B cell (primary cell): ENCODE data around the gene HSPA12A. TPM values are rescaled to one million over a fixed set of nuclear protein-coding genes. Genes with fewer than 3 reads are reported as not detected.

ENCODE experiments used
- ATAC-seq: fragments of 200-7000 bp; cut with Tn5 transposase; one replicate; pipeline ENCODE4 v1.10.0; 2021; ENCODE audit warnings: low read depth, mild to moderate bottlenecking, moderate number of reproducible peaks, moderate library complexity
- CTCF ChIA-PET: fragments of 350-600 bp; sonication (Branson Sonifier 250); formaldehyde crosslinking; loops from one replicate; lab custom pipeline; 2021; ENCODE audit warnings: antibody characterized with exemption, inconsistent platforms; lab: Charles Lee
- POLR2A ChIA-PET: fragments of 350-600 bp; sonication (Branson Sonifier 250); formaldehyde crosslinking; loops from one replicate; lab custom pipeline; 2021; ENCODE audit warnings: antibody characterized with exemption; lab: Charles Lee
- DNase-seq: peaks from one replicate; pipeline ENCODE4 v3.0.0; 2013
- H2AFZ ChIP-seq: 2 replicates; pipeline ENCODE4 v1.6.1; 2012; ENCODE audit warnings: mild to moderate bottlenecking, low read depth, low read length; ENCODE audit not compliant: insufficient read depth, poor library complexity, severe bottlenecking
- H3K27ac ChIP-seq, 2 donors: 1 replicate in 1 of 2; 2 replicates in 1 of 2; pipeline ENCODE4 v1.5.1; 2012 to 2013; ENCODE audit warnings: low read length in 2 of 2, mild to moderate bottlenecking in 2 of 2, moderate library complexity in 1 of 2
- H3K27me3 ChIP-seq, 4 experiments: fragments of 200-600 bp in 1 of 4; sonication (generic) in 1 of 4; replicated peaks in 1 of 4; 1 replicate in 2 of 4; 2 replicates in 2 of 4; pipeline versions ENCODE4 v1.6.1 to v1.7.0; 2013 to 2016; ENCODE audit warnings: low read length in 3 of 4, mild to moderate bottlenecking in 2 of 4, mixed read lengths in 1 of 4, moderate library complexity in 1 of 4; ENCODE audit not compliant: insufficient read depth in 4 of 4, control insufficient read depth in 3 of 4; ENCODE audit errors: control extremely low read depth in 1 of 4
- H3K36me3 ChIP-seq, 2 experiments: replicated peaks in 1 of 2; 1 replicate in 1 of 2; 2 replicates in 1 of 2; pipeline versions ENCODE4 v1.6.1 to v1.7.1; 2013; ENCODE audit warnings: low read length in 1 of 2; ENCODE audit not compliant: insufficient read depth in 2 of 2, control insufficient read depth in 1 of 2; ENCODE audit errors: control extremely low read depth in 1 of 2, extremely low read depth in 1 of 2
- H3K4me1 ChIP-seq, 2 donors: fragments of 200-600 bp in 1 of 2; sonication (generic) in 1 of 2; 1 replicate in 1 of 2; 2 replicates in 1 of 2; pipeline versions ENCODE4 v1.5.1 to v1.6.1; 2013 to 2017; ENCODE audit warnings: low read length in 2 of 2; ENCODE audit not compliant: control insufficient read depth in 2 of 2, insufficient read depth in 2 of 2
- H3K4me2 ChIP-seq: replicated peaks from 2 replicates; pipeline ENCODE3; 2012; ENCODE audit warnings: mild to moderate bottlenecking, low read depth, low read length; ENCODE audit not compliant: poor library complexity, severe bottlenecking
- H3K4me3 ChIP-seq, 5 experiments: fragments of 200-600 bp in 1 of 5; sonication (generic) in 1 of 5; 1 replicate in 3 of 5; 2 replicates in 2 of 5; pipeline versions ENCODE4 v1.5.1 to v1.7.0; 2011 to 2016; ENCODE audit warnings: low read length in 4 of 5, mild to moderate bottlenecking in 4 of 5, low read depth in 2 of 5, control low read depth in 1 of 5, moderate library complexity in 1 of 5; ENCODE audit not compliant: insufficient read depth in 1 of 5; ENCODE audit errors: control extremely low read depth in 1 of 5, extremely low read depth in 1 of 5
- H3K79me2 ChIP-seq: fragments of 200-600 bp; sonication (generic); one replicate; pipeline ENCODE4 v1.6.0; 2016; ENCODE audit warnings: low read length; ENCODE audit not compliant: control insufficient read depth, insufficient read depth
- H3K9ac ChIP-seq: fragments of 200-600 bp; sonication (generic); 2 replicates; pipeline ENCODE4 v1.6.1; 2017; ENCODE audit warnings: mild to moderate bottlenecking, low read length, moderate library complexity
- H3K9me3 ChIP-seq, 3 donors: one replicate each; pipeline versions ENCODE4 v1.6.1 to v1.7.1; 2013; ENCODE audit warnings: low read length in 2 of 3; ENCODE audit not compliant: control insufficient read depth in 2 of 3, insufficient read depth in 1 of 3; ENCODE audit errors: control extremely low read depth in 1 of 3
- H4K20me1 ChIP-seq: 2 replicates; pipeline ENCODE4 v1.6.0; 2012; ENCODE audit warnings: mild to moderate bottlenecking, low read length; ENCODE audit not compliant: insufficient read depth, control insufficient read depth, poor library complexity, severe bottlenecking
- H3K27ac Mint-ChIP-seq: one replicate; pipeline ENCODE4 v1.8.0; 2021; ENCODE audit warnings: mixed read lengths
- H3K27me3 Mint-ChIP-seq: one replicate; pipeline ENCODE4 v1.8.0; 2021; ENCODE audit warnings: mixed read lengths
- H3K4me1 Mint-ChIP-seq: one replicate; pipeline ENCODE4 v1.8.0; 2021; ENCODE audit warnings: mixed read lengths
- H3K4me3 Mint-ChIP-seq: one replicate; pipeline ENCODE4 v1.8.0; 2021; ENCODE audit warnings: mixed read lengths
- H3K9me3 Mint-ChIP-seq: one replicate; pipeline ENCODE4 v1.8.0; 2022; ENCODE audit warnings: mixed read lengths; ENCODE audit not compliant: insufficient read depth
- CTCF ChIP-seq: fragments of 200-600 bp; IDR thresholded peaks from one replicate; pipeline ENCODE4 v1.8.0; 2022; ENCODE audit warnings: antibody characterized with exemption, mild to moderate bottlenecking
- EZH2 ChIP-seq: IDR thresholded peaks from 2 replicates; pipeline ENCODE4 v1.6.1; 2012; ENCODE audit warnings: borderline replicate concordance, low read depth, mild to moderate bottlenecking, moderate library complexity, low read length; ENCODE audit not compliant: insufficient read depth, poor library complexity, severe bottlenecking
- WGBS: methylation state at CpG from one replicate; pipeline ENCODE4 v1.1.5; 2013; ENCODE audit warnings: missing lambda C conversion rate; ENCODE audit not compliant: insufficient coverage; 5-methylcytosine and 5-hydroxymethylcytosine counted together
- intact Hi-C: fragments of 100-400 bp; cut with micrococcal nuclease; formaldehyde crosslinking; loops from one replicate; pipeline ENCODE4 v1.10.0; 2022
- polyA plus RNA-seq: library from polyadenylated mRNA; depleted of rRNA; stranded (reverse); fragments of >200 nt; gene quantifications from 2 replicates; pipeline ENCODE4 v1.2.3, GENCODE V29; 2012
- total RNA-seq, 2 donors: library from RNA; stranded (reverse); fragments of 120-200 nt in 1 of 2; gene quantifications; 1 replicate in 1 of 2; 2 replicates in 1 of 2; pipeline versions ENCODE4 v1.2.3 to v1.2.4, GENCODE V29; 2013 to 2022

Gene HSPA12A
- total and polyA plus RNA-seq, 2 donors (not counting 1 experiment from before 2014, with no cell fraction given) = 2.1 to 17.7 TPM

DNA sequence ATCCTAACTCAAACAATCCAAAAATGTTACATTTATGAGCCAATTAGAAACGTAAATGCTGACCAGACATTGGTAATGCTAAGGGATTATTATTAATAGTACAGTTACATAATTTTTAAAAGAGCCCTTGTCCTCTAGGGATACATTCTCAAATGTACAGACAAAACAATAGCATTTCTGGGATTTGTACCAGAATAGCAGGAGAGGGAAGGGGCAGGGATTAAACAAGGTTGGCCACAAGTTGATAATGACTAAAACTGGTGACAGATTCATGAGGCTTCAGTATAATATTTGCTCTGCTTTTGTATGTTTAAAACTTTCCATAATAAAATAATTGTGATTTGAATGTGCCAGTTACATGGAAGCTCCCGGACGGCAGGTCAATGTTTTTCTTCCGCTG, 27.0 kb downstream of the HSPA12A start:
- H3K36me3 ChIP-seq = no peaks in the 10 kb centered on the region
- H3K4me1 ChIP-seq = no peaks in the 10 kb centered on the region
- no CpG with 5 or more reads among the region's 4 CpGs for WGBS
- ATAC-seq (no peak), DNase-seq (no peak)
- no peaks in the 10 kb centered on the region for H3K9me3 Mint-ChIP-seq
- no peak overlapping the region for H3K4me2 ChIP-seq
- H4K20me1 ChIP-seq = no peaks in the 10 kb centered on the region
- no peak overlapping the region for H3K4me3 Mint-ChIP-seq
- peaks cover 4% of the 10 kb centered on the region for H3K27me3 Mint-ChIP-seq
- H3K4me3 ChIP-seq = no peak overlapping the region
- TF ChIP-seq CTCF = no peak
- no peak for TF ChIP-seq EZH2
- CTCF ChIA-PET = interaction anchor here (0.6 kb wide), 1 partner anchor 475 kb away, joined by 3 read pairs; no protein-coding TSS in a partner anchor
- POLR2A ChIA-PET = no interaction called here
- no peak overlapping the region for H3K27ac ChIP-seq
- H3K9ac ChIP-seq = no peak overlapping the region
- no peaks in the 10 kb centered on the region for H3K79me2 ChIP-seq
- H3K27ac Mint-ChIP-seq = no peak overlapping the region
- intact Hi-C loops = no loop called here
- no peaks in the 10 kb centered on the region for H3K27me3 ChIP-seq
- no peaks in the 10 kb centered on the region for H3K4me1 Mint-ChIP-seq
- no peak overlapping the region for H2AFZ ChIP-seq
- H3K9me3 ChIP-seq = peaks cover 0 to 1% (median 0%) of the 10 kb centered on the region in 3 donors

GRCh38 chr10:116713846-116714245, 28.5 kb downstream of the HSPA12A start:
- 50% methylated on average over 1 of the region's 1 CpG for WGBS
- H3K4me2 ChIP-seq = no peak overlapping the region
- no peak overlapping the region for H3K4me3 Mint-ChIP-seq
- H2AFZ ChIP-seq = no peak overlapping the region
- no peaks in the 10 kb centered on the region for H3K79me2 ChIP-seq
- no peaks in the 10 kb centered on the region for H3K9me3 ChIP-seq
- H3K27ac ChIP-seq = no peak overlapping the region
- ATAC-seq (no peak), DNase-seq (no peak)
- no peak overlapping the region for H3K9ac ChIP-seq
- POLR2A ChIA-PET = no interaction called here
- TF ChIP-seq CTCF (no peak), EZH2 (no peak)
- no peaks in the 10 kb centered on the region for H3K4me1 Mint-ChIP-seq
- intact Hi-C loops = no loop called here
- H3K9me3 Mint-ChIP-seq = no peaks in the 10 kb centered on the region
- no peaks in the 10 kb centered on the region for H3K27me3 ChIP-seq
- peaks cover 5% of the 10 kb centered on the region for H3K27me3 Mint-ChIP-seq
- no peak overlapping the region for H3K4me3 ChIP-seq
- H3K27ac Mint-ChIP-seq = no peak overlapping the region
- no peaks in the 10 kb centered on the region for H4K20me1 ChIP-seq
- no peaks in the 10 kb centered on the region for H3K36me3 ChIP-seq
- no peaks in the 10 kb centered on the region for H3K4me1 ChIP-seq
- CTCF ChIA-PET = no interaction called here
